WTC11 (cell line): ENCODE results near the gene HPSE.

Experiments used
- ARID4B ChIP-seq: sonication (generic); formaldehyde crosslinking; IDR thresholded peaks from 2 replicates; pipeline ENCODE4 v1.8.0; 2023; ENCODE audit warnings: missing genetic modification reagents, mild to moderate bottlenecking, borderline replicate concordance
- ATF2 ChIP-seq: sonication (generic); formaldehyde crosslinking; IDR thresholded peaks from 2 replicates; pipeline ENCODE4 v1.8.1; 2022; ENCODE audit warnings: low read depth, missing genetic modification reagents, borderline replicate concordance
- CTCF ChIP-seq: fragments of 200-600 bp; IDR thresholded peaks from 2 replicates; pipeline ENCODE4 v1.8.0; 2022; ENCODE audit warnings: antibody characterized with exemption
- E2F1 ChIP-seq: sonication (generic); formaldehyde crosslinking; IDR thresholded peaks from 2 replicates; pipeline ENCODE4 v1.8.0; 2022; ENCODE audit warnings: mild to moderate bottlenecking, missing genetic modification reagents
- FOXJ3 ChIP-seq: sonication (generic); formaldehyde crosslinking; IDR thresholded peaks from 2 replicates; pipeline ENCODE4 v1.9.0; 2021; ENCODE audit warnings: missing genetic modification reagents, mild to moderate bottlenecking, borderline replicate concordance
- NFE2L1 ChIP-seq: sonication (generic); formaldehyde crosslinking; IDR thresholded peaks from 2 replicates; pipeline ENCODE4 v1.8.1; 2023; ENCODE audit warnings: missing genetic modification reagents
- NR3C1 ChIP-seq: sonication (generic); formaldehyde crosslinking; conservative IDR thresholded peaks from 2 replicates; pipeline ENCODE4 v1.8.1; 2023; ENCODE audit warnings: low read depth, mild to moderate bottlenecking, missing genetic modification reagents
- TCF7 ChIP-seq: sonication (generic); formaldehyde crosslinking; IDR thresholded peaks from 2 replicates; pipeline ENCODE4 v1.8.0; 2022; ENCODE audit warnings: mild to moderate bottlenecking, low read depth, missing genetic modification reagents, moderate library complexity
- TEAD1 ChIP-seq: sonication (generic); formaldehyde crosslinking; IDR thresholded peaks from 2 replicates; pipeline ENCODE4 v1.8.0; 2022; ENCODE audit warnings: mild to moderate bottlenecking, missing genetic modification reagents
- USF2 ChIP-seq: sonication (generic); formaldehyde crosslinking; IDR thresholded peaks from 2 replicates; pipeline ENCODE4 v1.8.1; 2023; ENCODE audit warnings: mild to moderate bottlenecking, missing genetic modification reagents, moderate library complexity
- ZBTB21 ChIP-seq: sonication (generic); formaldehyde crosslinking; IDR thresholded peaks from 2 replicates; pipeline ENCODE4 v1.8.1; 2023; ENCODE audit warnings: mild to moderate bottlenecking, missing genetic modification reagents, borderline replicate concordance
- ZBTB43 ChIP-seq: sonication (generic); formaldehyde crosslinking; IDR thresholded peaks from 2 replicates; pipeline ENCODE4 v1.8.1; 2023; ENCODE audit warnings: mild to moderate bottlenecking, missing genetic modification reagents
- ZNF121 ChIP-seq: sonication (generic); formaldehyde crosslinking; IDR thresholded peaks from 2 replicates; pipeline ENCODE4 v1.8.0; 2023; ENCODE audit warnings: missing genetic modification reagents
- ZNF423 ChIP-seq: fragments of 250-450 bp; sonication (Bioruptor Pico); IDR thresholded peaks from 2 replicates; pipeline ENCODE4 v2.1.2; 2022; ENCODE audit warnings: mild to moderate bottlenecking, moderate library complexity

- no peak for TF ChIP-seq CTCF
- TF ChIP-seq ZNF121 (CRISPR knock-in tag), result no peak
- peak; percentile 60 for TF ChIP-seq NFE2L1
- peak; percentile 44 for TF ChIP-seq USF2 (CRISPR knock-in tag)
- TF ChIP-seq TEAD1, result peak; percentile 60; the same call in 1 of the 2 replicates
- TF ChIP-seq E2F1 (CRISPR knock-in tag), result no peak
- TF ChIP-seq ATF2 (CRISPR knock-in tag), result no peak
- peak; percentile 58 for TF ChIP-seq ZBTB43
- TF ChIP-seq FOXJ3, result no peak
- TF ChIP-seq TCF7 (CRISPR knock-in tag), result no peak
- TF ChIP-seq NR3C1 (CRISPR knock-in tag), result no peak
- TF ChIP-seq ARID4B (CRISPR knock-in tag), result no peak
- peak; percentile 80 for TF ChIP-seq ZBTB21 (CRISPR knock-in tag)
- peak; percentile 68; the same call in 1 of the 2 replicates for TF ChIP-seq ZNF423 (CRISPR knock-in tag)
These were observed at the start of gene HPSE for GRCh38 chr4:83334425-83335241.
